CD14-positive monocyte (primary cell): ENCODE measurements around the gene NDUFA13. TPM values are rescaled to one million over a fixed set of nuclear protein-coding genes. Genes with fewer than 3 reads are reported as not detected.

ENCODE experiments used
- DNase-seq, 3 donors: peaks; one replicate each; pipeline ENCODE4 v3.0.0-alpha.2; 2011 to 2022
- H2AFZ ChIP-seq: 2 replicates; pipeline ENCODE4 v1.6.0; 2012; ENCODE audit warnings: mild to moderate bottlenecking, low read depth, low read length, inconsistent platforms; ENCODE audit not compliant: insufficient read depth, poor library complexity, severe bottlenecking
- H3K27ac ChIP-seq, 2 donors: 1 replicate in 1 of 2; 2 replicates in 1 of 2; pipeline ENCODE4 v1.5.1; 2012 to 2013; ENCODE audit warnings: low read length in 2 of 2, control low read depth in 1 of 2, inconsistent platforms in 1 of 2, low read depth in 1 of 2, mild to moderate bottlenecking in 1 of 2
- H3K27me3 ChIP-seq, 2 donors: one replicate each; pipeline versions ENCODE4 v1.6.0 to v1.6.1; 2011 to 2013; ENCODE audit warnings: low read length in 2 of 2; ENCODE audit not compliant: control insufficient read depth in 2 of 2, insufficient read depth in 2 of 2
- H3K36me3 ChIP-seq, 2 donors: replicated peaks in 1 of 2; 1 replicate in 1 of 2; 2 replicates in 1 of 2; pipeline versions ENCODE4 v1.5.1 to v1.6.1; 2012 to 2013; ENCODE audit warnings: low read length in 2 of 2, control low read depth in 1 of 2, inconsistent platforms in 1 of 2, mild to moderate bottlenecking in 1 of 2; ENCODE audit not compliant: insufficient read depth in 2 of 2, control insufficient read depth in 1 of 2
- H3K4me1 ChIP-seq, 2 donors: 1 replicate in 1 of 2; 2 replicates in 1 of 2; pipeline versions ENCODE4 v1.5.1 to v1.6.1; 2012 to 2013; ENCODE audit warnings: low read length in 2 of 2, control low read depth in 1 of 2, inconsistent platforms in 1 of 2, mild to moderate bottlenecking in 1 of 2, moderate library complexity in 1 of 2; ENCODE audit not compliant: insufficient read depth in 2 of 2, control insufficient read depth in 1 of 2
- H3K4me2 ChIP-seq: replicated peaks from 2 replicates; pipeline ENCODE3; 2012; ENCODE audit warnings: low read length, moderate library complexity, mild to moderate bottlenecking; ENCODE audit not compliant: poor library complexity, severe bottlenecking; ENCODE audit errors: extremely low read depth
- H3K4me3 ChIP-seq, 3 experiments: fragments of 200-600 bp in 1 of 3; sonication (generic) in 1 of 3; replicated peaks in 1 of 3; 1 replicate in 2 of 3; 2 replicates in 1 of 3; pipeline ENCODE4 v1.5.1; 2011 to 2013; ENCODE audit warnings: low read length in 3 of 3, mild to moderate bottlenecking in 3 of 3, control low read depth in 2 of 3, low read depth in 2 of 3, inconsistent platforms in 1 of 3, moderate library complexity in 1 of 3
- H3K79me2 ChIP-seq: 2 replicates; pipeline ENCODE4 v1.6.0; 2012; ENCODE audit warnings: mild to moderate bottlenecking, control low read depth, inconsistent platforms, low read length, moderate library complexity; ENCODE audit not compliant: insufficient read depth
- H3K9ac ChIP-seq: 2 replicates; pipeline ENCODE4 v1.6.0; 2017; ENCODE audit warnings: low read length, mild to moderate bottlenecking; ENCODE audit not compliant: insufficient read depth, poor library complexity, severe bottlenecking
- H3K9me3 ChIP-seq, 2 donors: replicated peaks in 1 of 2; 1 replicate in 1 of 2; 2 replicates in 1 of 2; pipeline versions ENCODE4 v1.5.1 to v1.6.1; 2012 to 2013; ENCODE audit warnings: low read length in 2 of 2, control low read depth in 1 of 2; ENCODE audit not compliant: control insufficient read depth in 1 of 2, insufficient read depth in 1 of 2
- H4K20me1 ChIP-seq: 2 replicates; pipeline ENCODE4 v1.6.0; 2012; ENCODE audit warnings: mild to moderate bottlenecking, low read length, control low read depth, moderate library complexity; ENCODE audit not compliant: insufficient read depth
- H3K27ac Mint-ChIP-seq, 7 donors: one replicate each; pipeline ENCODE4 v1.8.0; 2020; ENCODE audit warnings: mild to moderate bottlenecking in 7 of 7, mixed read lengths in 7 of 7, moderate library complexity in 6 of 7, inconsistent platforms in 2 of 7
- H3K27me3 Mint-ChIP-seq, 3 donors: one replicate each; pipeline ENCODE4 v1.8.0; 2021 to 2022; ENCODE audit warnings: low read depth in 3 of 3, mild to moderate bottlenecking in 3 of 3, mixed read lengths in 3 of 3, moderate library complexity in 3 of 3, inconsistent platforms in 1 of 3
- H3K36me3 Mint-ChIP-seq, 2 donors: one replicate each; pipeline ENCODE4 v1.8.0; 2020; ENCODE audit warnings: mixed read lengths in 2 of 2, inconsistent platforms in 1 of 2, mild to moderate bottlenecking in 1 of 2
- H3K4me1 Mint-ChIP-seq: one replicate; pipeline ENCODE4 v1.8.0; 2020; ENCODE audit warnings: mild to moderate bottlenecking, mixed read lengths
- H3K4me3 Mint-ChIP-seq, 2 donors: one replicate each; pipeline ENCODE4 v1.8.0; 2020; ENCODE audit warnings: mild to moderate bottlenecking in 2 of 2, mixed read lengths in 2 of 2, moderate library complexity in 1 of 2
- H3K9me3 Mint-ChIP-seq, 7 donors: one replicate each; pipeline ENCODE4 v1.8.0; 2020 to 2022; ENCODE audit warnings: mixed read lengths in 7 of 7, mild to moderate bottlenecking in 6 of 7, moderate library complexity in 6 of 7, inconsistent platforms in 2 of 7
- CTCF ChIP-seq: fragments of 200-600 bp; IDR thresholded peaks from one replicate; pipeline ENCODE4 v1.8.0; 2022; ENCODE audit warnings: antibody characterized with exemption, mild to moderate bottlenecking
- WGBS: methylation state at CpG from one replicate; pipeline ENCODE4 v1.1.5; 2013; ENCODE audit warnings: missing lambda C conversion rate; ENCODE audit not compliant: insufficient coverage; 5-methylcytosine and 5-hydroxymethylcytosine counted together
- intact Hi-C, 2 donors: fragments of 100-400 bp; cut with micrococcal nuclease; formaldehyde crosslinking; loops; one replicate each; pipeline versions ENCODE4 v1.15.0 to v1.15.1; 2023
- polyA plus RNA-seq, 3 donors: library from polyadenylated mRNA; depleted of rRNA in 1 of 3; unstranded in 2 of 3; stranded (reverse) in 1 of 3; fragments of 300-500 nt in 2 of 3; fragments of >200 nt in 1 of 3; fragmentation: Illumina TruSeq in 2 of 3; gene quantifications; 1 replicate in 2 of 3; 2 replicates in 1 of 3; pipeline ENCODE4 v1.2.3, GENCODE V29; 2012 to 2021

Gene NDUFA13
- polyA plus RNA-seq, 3 donors, result 86.7 to 433 (median 361) TPM

GRCh38 chr19:19561946-19562664 is 46.1 kb downstream of the NDUFA13 start:
- Histone ChIP-seq H3K4me2 (no peak overlapping the region), H3K27ac (no peak overlapping the region), H4K20me1 (no peaks in the 10 kb centered on the region), H3K4me3 (no peak overlapping the region), H3K79me2 (no peaks in the 10 kb centered on the region), H3K36me3 (no peaks in the 10 kb centered on the region), H2AFZ (no peak overlapping the region), H3K9ac (no peak overlapping the region), H3K27me3 (no peaks in the 10 kb centered on the region), H3K4me1 (peaks cover 0 to 3% of the 10 kb centered on the region in 2 donors), H3K9me3 (no peaks in the 10 kb centered on the region)
- H3K4me1 Mint-ChIP-seq, result peaks cover 6% of the 10 kb centered on the region
- peaks cover 0 to 10% (median 3%) of the 10 kb centered on the region in 3 donors for H3K27me3 Mint-ChIP-seq
- WGBS, result 93% methylated on average over 13 of the region's 26 CpGs
- H3K27ac Mint-ChIP-seq, result peak overlapping the region in 1 of 7 donors; percentile 74
- no peaks in the 10 kb centered on the region for H3K9me3 Mint-ChIP-seq
- intact Hi-C loops, result no loop called here
- no peak for DNase-seq
- no peak overlapping the region for H3K4me3 Mint-ChIP-seq
- TF ChIP-seq CTCF, result no peak
- H3K36me3 Mint-ChIP-seq, result no peaks in the 10 kb centered on the region

- Histone ChIP-seq H4K20me1 (no peaks in the 10 kb centered on the region), H3K4me2 (no peak overlapping the region), H3K4me1 (peaks cover 0 to 3% of the 10 kb centered on the region in 2 donors), H3K9me3 (no peaks in the 10 kb centered on the region), H2AFZ (no peak overlapping the region), H3K27ac (no peak overlapping the region), H3K36me3 (no peaks in the 10 kb centered on the region), H3K27me3 (no peaks in the 10 kb centered on the region), H3K4me3 (no peak overlapping the region), H3K9ac (no peak overlapping the region), H3K79me2 (no peaks in the 10 kb centered on the region)
- Mint-ChIP-seq H3K27ac (peak overlapping the region in 1 of 7 donors; percentile 41), H3K4me3 (no peak overlapping the region), H3K4me1 (peaks cover 6% of the 10 kb centered on the region), H3K36me3 (no peaks in the 10 kb centered on the region), H3K9me3 (peaks cover 0 to 2% (median 0%) of the 10 kb centered on the region in 7 donors), H3K27me3 (peaks cover 0 to 9% (median 3%) of the 10 kb centered on the region in 3 donors)
- TF ChIP-seq CTCF, result no peak
- no peak for DNase-seq
- 94% methylated on average over 11 of the region's 17 CpGs for WGBS
- intact Hi-C loops, result no loop called here
These were observed 46.8 kb downstream of the NDUFA13 start for GRCh38 chr19:19562665-19563347.
